Endothelial cell of umbilical vein (primary cell): ENCODE measurements around the gene KDM3A. TPM values are rescaled to one million over a fixed set of nuclear protein-coding genes. Genes with fewer than 3 reads are reported as not detected.

Experiments
- BruUV-seq: library from RNA; stranded (reverse); fragments of 400-500 nt; replicated peaks from 2 replicates; lab custom pipeline; 2021; lab: Mats Ljungman, UMichigan
- CTCF ChIA-PET: fragments of 300-600, 350-600 bp; sonication (Branson Sonifier 250); formaldehyde crosslinking; loops from one replicate; lab custom pipeline; 2021; ENCODE audit warnings: antibody characterized with exemption, inconsistent platforms; lab: Charles Lee
- POLR2A ChIA-PET: fragments of 300-600, 350-600 bp; sonication (Branson Sonifier 250); formaldehyde crosslinking; loops from one replicate; lab custom pipeline; 2021; ENCODE audit warnings: antibody characterized with exemption, inconsistent platforms; lab: Charles Lee
- DNase-seq: peaks from one replicate; pipeline ENCODE4 v3.0.0-alpha.2; 2011; ENCODE audit warnings: low read depth, low spot score
- FAIRE-seq: peaks from 2 replicates; lab custom pipeline; 2011; peaks lifted over from hg19 to GRCh38; lab: Jason Lieb, UNC
- H2AFZ ChIP-seq: 2 replicates; pipeline ENCODE4 v1.6.0; 2012; ENCODE audit warnings: low read depth, low read length, control low read depth, inconsistent platforms
- H3K27ac ChIP-seq: 2 replicates; pipeline ENCODE4 v1.5.1; 2011; ENCODE audit warnings: low read depth, mild to moderate bottlenecking, control low read depth, low read length, moderate library complexity; ENCODE audit not compliant: insufficient read depth
- H3K27me3 ChIP-seq, 2 experiments: 2 replicates each; pipeline versions ENCODE4 v1.6.0 to v1.6.1; 2011; ENCODE audit warnings: low read length in 2 of 2, mixed read lengths in 1 of 2; ENCODE audit not compliant: control insufficient read depth in 2 of 2, insufficient read depth in 2 of 2
- H3K36me3 ChIP-seq, 2 experiments: 2 replicates in 1 of 2; 3 replicates in 1 of 2; pipeline ENCODE4 v1.5.1; 2011; ENCODE audit warnings: low read length in 2 of 2, mild to moderate bottlenecking in 1 of 2, moderate library complexity in 1 of 2; ENCODE audit not compliant: control insufficient read depth in 2 of 2, insufficient read depth in 2 of 2; ENCODE audit errors: extremely low read depth in 1 of 2
- H3K4me1 ChIP-seq: 3 replicates; pipeline ENCODE4 v1.5.1; 2011; ENCODE audit warnings: mild to moderate bottlenecking, low read length; ENCODE audit not compliant: control insufficient read depth, insufficient read depth; ENCODE audit errors: extremely low read depth
- H3K4me2 ChIP-seq: 2 replicates; pipeline ENCODE4 v1.6.1; 2011; ENCODE audit warnings: low read length, control low read depth, mixed read lengths; ENCODE audit not compliant: insufficient read depth
- H3K4me3 ChIP-seq, 3 experiments: fragments of 200-600 bp in 1 of 3; sonication (generic), shearing (Covaris generic) in 1 of 3; replicated peaks in 1 of 3; 2 replicates each; pipeline ENCODE4 v1.5.1; 2011 to 2016; ENCODE audit warnings: control low read depth in 3 of 3, low read length in 3 of 3, mild to moderate bottlenecking in 2 of 3, inconsistent platforms in 1 of 3, low read depth in 1 of 3, moderate library complexity in 1 of 3; ENCODE audit not compliant: insufficient read depth in 1 of 3
- H3K79me2 ChIP-seq: 2 replicates; pipeline ENCODE4 v1.6.0; 2012; ENCODE audit warnings: low read length, inconsistent platforms; ENCODE audit not compliant: control insufficient read depth, insufficient read depth
- H3K9ac ChIP-seq: replicated peaks from 2 replicates; pipeline ENCODE3; 2011; ENCODE audit warnings: low read length, control low read depth; ENCODE audit not compliant: insufficient read depth; ENCODE audit errors: extremely low read depth
- H3K9me1 ChIP-seq: replicated peaks from 3 replicates; pipeline ENCODE4 v1.6.0; 2011; ENCODE audit warnings: mild to moderate bottlenecking, low read length; ENCODE audit not compliant: control insufficient read depth, insufficient read depth; ENCODE audit errors: extremely low read depth
- H3K9me3 ChIP-seq: replicated peaks from 2 replicates; pipeline ENCODE4 v1.5.1; 2012; ENCODE audit warnings: low read length, inconsistent platforms; ENCODE audit not compliant: control insufficient read depth, insufficient read depth
- H4K20me1 ChIP-seq: replicated peaks from 2 replicates; pipeline ENCODE3; 2011; ENCODE audit warnings: mild to moderate bottlenecking, low read length; ENCODE audit not compliant: control insufficient read depth, insufficient read depth; ENCODE audit errors: extremely low read depth
- EZH2 ChIP-seq: IDR thresholded peaks from 2 replicates; pipeline ENCODE4 v1.6.1; 2012; ENCODE audit warnings: borderline replicate concordance, low read depth, mild to moderate bottlenecking, moderate library complexity, low read length, inconsistent platforms; ENCODE audit not compliant: severe bottlenecking
- FOS ChIP-seq: IDR thresholded peaks from 2 replicates; pipeline ENCODE4 v1.6.1; 2011; ENCODE audit warnings: mild to moderate bottlenecking, low read length, moderate library complexity, borderline replicate concordance; ENCODE audit not compliant: insufficient read depth
- GATA2 ChIP-seq: IDR thresholded peaks from 2 replicates; pipeline ENCODE4 v1.7.0; 2011; ENCODE audit warnings: low read depth, mild to moderate bottlenecking, moderate library complexity, mixed read lengths, low read length; ENCODE audit not compliant: insufficient read length, insufficient read depth
- JUN ChIP-seq: IDR thresholded peaks from 2 replicates; pipeline ENCODE4 v1.6.1; 2011; ENCODE audit warnings: borderline replicate concordance, low read depth; ENCODE audit not compliant: insufficient read length, insufficient read depth
- MYC ChIP-seq: IDR thresholded peaks from one replicate; pipeline ENCODE4 v1.6.1; 2011; ENCODE audit warnings: mild to moderate bottlenecking, low read depth, low read length
- POLR2A ChIP-seq: IDR thresholded peaks from 2 replicates; pipeline ENCODE4 v1.6.1; 2012; ENCODE audit warnings: low read depth, mild to moderate bottlenecking, control low read depth, low read length
- dilution Hi-C: fragments of 300-500 bp; cut with MboI; formaldehyde crosslinking; loops from one replicate; pipeline ENCODE4 v1.15.0; 2019; ENCODE audit warnings: low sequenced_read_pairs; ENCODE audit not compliant: extremely low pct_ligation_motif_present
- intact Hi-C: fragments of 100-400 bp; cut with micrococcal nuclease; formaldehyde crosslinking; loops from one replicate; pipeline ENCODE4 v1.10.0; 2022
- polyA plus RNA-seq, 4 experiments: library from polyadenylated mRNA; depleted of rRNA in 3 of 4; stranded (reverse) in 3 of 4; unstranded in 1 of 4; fragments of >200 nt; gene quantifications; 2 replicates each; pipeline versions ENCODE4 v1.2.1 to v1.2.3, GENCODE V29; 2011 to 2012; ENCODE audit warnings: missing spikeins in 1 of 4
- total RNA-seq: library from RNA; stranded (reverse); gene quantifications from 2 replicates; pipeline ENCODE4 v1.2.3, GENCODE V29; 2021
- TF ChIP-seq, protein P1 (sequence below), 2 donors: IDR thresholded peaks; 1 replicate in 1 of 2; 2 replicates in 1 of 2; pipeline ENCODE4 v1.5.1; 2011; ENCODE audit warnings: low read length in 2 of 2, mild to moderate bottlenecking in 2 of 2, moderate library complexity in 2 of 2, control low read depth in 1 of 2, inconsistent platforms in 1 of 2, low read depth in 1 of 2; ENCODE audit not compliant: insufficient read depth in 1 of 2; ENCODE audit errors: extremely low read depth in 1 of 2

Gene KDM3A
- total and polyA plus RNA-seq, 2 donors (not counting 3 experiments of a cell fraction or from before 2014, with no cell fraction given): 13.5 to 29.5 TPM

DNA sequence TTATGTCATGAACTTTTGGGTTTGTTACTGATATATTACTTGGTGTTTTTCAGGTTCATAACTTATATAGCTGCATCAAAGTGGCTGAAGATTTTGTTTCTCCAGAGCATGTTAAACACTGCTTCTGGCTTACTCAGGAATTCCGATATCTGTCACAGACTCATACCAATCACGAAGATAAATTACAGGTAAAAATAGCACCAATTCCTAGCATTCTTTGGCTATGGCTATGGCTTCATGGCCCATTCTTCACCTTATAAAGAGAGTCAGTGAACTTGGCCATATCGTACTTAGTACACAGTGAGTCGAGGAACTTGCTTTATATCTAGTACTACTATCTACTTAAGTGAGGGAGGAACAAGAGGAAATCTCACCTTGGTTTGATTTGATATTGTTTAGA, 49.9 kb downstream of the KDM3A start:
- FAIRE-seq: no peak
- no peaks in the 10 kb centered on the region for H3K9me3 ChIP-seq
- H3K36me3 ChIP-seq: peaks cover 10 to 24% of the 10 kb centered on the region in 2 experiments
- H3K4me3 ChIP-seq: no peak overlapping the region
- intact Hi-C loops (no loop called here), dilution Hi-C loops (no loop called here)
- no peaks in the 10 kb centered on the region for H3K9me1 ChIP-seq
- no peak overlapping the region for H2AFZ ChIP-seq
- ChIA-PET CTCF (interaction anchor here (1.1 to 1.6 kb wide), 3 partner anchors 12 to 127 kb away, joined by 3 read pairs; no protein-coding TSS in a partner anchor), POLR2A (no interaction called here)
- no TSS peak for BruUV-seq
- H3K27ac ChIP-seq: no peak overlapping the region
- no peaks in the 10 kb centered on the region for H4K20me1 ChIP-seq
- H3K4me1 ChIP-seq: no peaks in the 10 kb centered on the region
- H3K79me2 ChIP-seq: no peaks in the 10 kb centered on the region
- H3K9ac ChIP-seq: no peak overlapping the region
- H3K4me2 ChIP-seq: no peak overlapping the region
- no peak for DNase-seq
- H3K27me3 ChIP-seq: no peaks in the 10 kb centered on the region
- no peak for TF ChIP-seq POLR2A
- no peak for TF ChIP-seq JUN
- TF ChIP-seq, protein P1, sequence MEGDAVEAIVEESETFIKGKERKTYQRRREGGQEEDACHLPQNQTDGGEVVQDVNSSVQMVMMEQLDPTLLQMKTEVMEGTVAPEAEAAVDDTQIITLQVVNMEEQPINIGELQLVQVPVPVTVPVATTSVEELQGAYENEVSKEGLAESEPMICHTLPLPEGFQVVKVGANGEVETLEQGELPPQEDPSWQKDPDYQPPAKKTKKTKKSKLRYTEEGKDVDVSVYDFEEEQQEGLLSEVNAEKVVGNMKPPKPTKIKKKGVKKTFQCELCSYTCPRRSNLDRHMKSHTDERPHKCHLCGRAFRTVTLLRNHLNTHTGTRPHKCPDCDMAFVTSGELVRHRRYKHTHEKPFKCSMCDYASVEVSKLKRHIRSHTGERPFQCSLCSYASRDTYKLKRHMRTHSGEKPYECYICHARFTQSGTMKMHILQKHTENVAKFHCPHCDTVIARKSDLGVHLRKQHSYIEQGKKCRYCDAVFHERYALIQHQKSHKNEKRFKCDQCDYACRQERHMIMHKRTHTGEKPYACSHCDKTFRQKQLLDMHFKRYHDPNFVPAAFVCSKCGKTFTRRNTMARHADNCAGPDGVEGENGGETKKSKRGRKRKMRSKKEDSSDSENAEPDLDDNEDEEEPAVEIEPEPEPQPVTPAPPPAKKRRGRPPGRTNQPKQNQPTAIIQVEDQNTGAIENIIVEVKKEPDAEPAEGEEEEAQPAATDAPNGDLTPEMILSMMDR (IDR thresholded peaks at IDR 0.05; ENCODE audit: extremely low read depth in 1 of 2, insufficient read depth in 1 of 2, low read depth in 1 of 2, low read length in 2 of 2): no peak
- TF ChIP-seq FOS: no peak
- TF ChIP-seq GATA2: no peak
- TF ChIP-seq EZH2: no peak
- TF ChIP-seq MYC: no peak
